BJ (cell line): ENCODE results near the gene TNRC18. TPM values are rescaled to one million over a fixed set of nuclear protein-coding genes. Genes with fewer than 3 reads are reported as not detected.

ENCODE experiments used
- polyA plus RNA-seq: library from polyadenylated mRNA; depleted of rRNA; stranded (reverse); fragments of >200 nt; gene quantifications from 2 replicates; pipeline ENCODE4 v1.2.3, GENCODE V29; 2011; rRNA removed

TNRC18 gene
- polyA plus RNA-seq, 1 experiment, result 20.1 TPM

Other genes starting within 250 kb of the TNRC18 start
- gene WIPI2, start 233.6 kb downstream of the TNRC18 start, polyA plus RNA-seq, result 80.5 and 118 TPM in 2 replicates
- gene SLC29A4, start 140.9 kb downstream of the TNRC18 start, polyA plus RNA-seq, result 1.9 and 3.4 TPM in 2 replicates
- gene FBXL18, start 90.0 kb upstream of the TNRC18 start, polyA plus RNA-seq, result 3.6 and 6.3 TPM in 2 replicates
- 2,752 and 4,471 TPM in 2 replicates for gene ACTB, start 106.8 kb upstream of the TNRC18 start, polyA plus RNA-seq
- 64.9 and 117 TPM in 2 replicates for gene FSCN1, start 169.0 kb upstream of the TNRC18 start, polyA plus RNA-seq